ENCODE data around the gene IL10RA.
"Not testable (repeated sequence)": the region's sequence is repeated elsewhere in the genome, so short reads cannot be mapped to it uniquely, and the experiment has no call there.

DNA sequence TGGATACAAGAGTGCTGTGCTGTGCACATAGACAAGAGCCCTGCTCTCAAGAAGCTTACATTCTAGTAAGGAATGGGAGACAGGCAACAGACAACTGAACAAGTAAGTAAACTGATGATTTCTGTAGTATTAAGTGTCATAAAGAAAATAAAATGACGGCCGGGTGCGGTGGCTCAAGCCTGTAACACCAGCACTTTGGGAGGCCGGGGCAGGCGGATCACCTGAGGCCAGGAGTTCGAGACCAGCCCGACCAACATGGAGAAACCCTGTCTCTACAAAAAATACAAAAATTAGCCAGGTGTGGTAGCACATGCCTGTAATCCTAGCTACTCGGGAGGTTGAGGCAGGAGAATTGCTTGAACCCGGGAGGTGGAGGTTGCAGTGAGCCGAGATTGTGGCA lies 38.4 kb upstream of the IL10RA start:
- not testable (repeated sequence) for TF ChIP-seq HNRNPLL (IDR thresholded peaks at IDR 0.05; ENCODE audit: low read depth, low read length, poor library complexity, severe bottlenecking); EZH2 (IDR thresholded peaks at IDR 0.05; ENCODE audit: borderline replicate concordance, low read depth, low read length); ELF4 (CRISPR knock-in tag; IDR thresholded peaks at IDR 0.05); ZEB2 (IDR thresholded peaks at IDR 0.05); ZNF253 (CRISPR knock-in tag; conservative IDR thresholded peaks at IDR 0.05); JUND (IDR thresholded peaks at IDR 0.05; ENCODE audit: borderline replicate concordance, low read depth, low read length); JUND (tag; IDR thresholded peaks at IDR 0.05; ENCODE audit: borderline replicate concordance, low read depth, low read length); ZNF77 (CRISPR knock-in tag; IDR thresholded peaks at IDR 0.05); CTCF (IDR thresholded peaks at IDR 0.05 in 2 of 3, conservative IDR thresholded peaks at IDR 0.05 in 1 of 3; ENCODE audit: insufficient read depth in 2 of 3, low read depth in 1 of 3, low read length in 3 of 3)
